Measurements from ENCODE around the gene WNT3A. TPM values are rescaled to one million over a fixed set of nuclear protein-coding genes. Genes with fewer than 3 reads are reported as not detected.

The WNT3A gene
- total and polyA plus RNA-seq, 2 experiments from 2014 or later: 0.07 to 0.65 TPM

DNA sequence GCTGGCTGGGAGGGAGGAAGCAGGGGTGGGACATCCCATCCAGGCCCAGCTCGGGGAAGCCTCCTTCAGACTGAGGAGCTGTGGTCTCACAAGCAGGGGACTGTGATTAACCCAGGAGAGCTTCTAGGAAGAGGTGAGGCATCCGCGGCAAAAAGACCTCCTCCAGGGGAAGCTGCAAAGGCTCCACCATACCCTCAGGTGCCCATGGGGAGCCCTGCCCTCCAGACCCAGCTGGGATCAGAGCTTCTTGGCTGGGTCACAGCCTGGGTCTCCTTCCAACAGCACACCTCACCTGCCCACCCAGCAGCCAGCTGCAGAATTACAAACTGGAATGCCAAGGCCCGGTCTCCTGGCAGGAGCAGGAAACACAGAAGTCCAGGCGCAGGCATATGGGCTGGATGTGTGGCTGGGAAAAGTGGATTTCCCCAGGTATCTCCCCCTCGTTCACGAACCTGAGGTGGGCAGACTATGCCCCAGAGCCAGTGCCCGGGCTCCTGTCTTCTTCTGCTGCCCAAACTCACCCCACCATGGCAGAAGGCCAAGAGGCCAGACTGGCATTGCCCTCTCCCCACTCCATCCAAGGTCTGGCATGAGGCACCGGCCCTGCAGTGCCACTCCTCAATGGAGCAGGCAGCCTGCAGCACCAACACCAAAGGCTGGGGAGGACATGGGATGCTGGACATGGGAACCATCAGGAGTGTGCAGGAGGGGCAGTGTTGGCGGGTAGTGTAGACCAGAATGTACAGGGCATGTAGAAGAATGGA lies 60.3 kb downstream of the WNT3A start (continued):
- TF ChIP-seq, protein P1, sequence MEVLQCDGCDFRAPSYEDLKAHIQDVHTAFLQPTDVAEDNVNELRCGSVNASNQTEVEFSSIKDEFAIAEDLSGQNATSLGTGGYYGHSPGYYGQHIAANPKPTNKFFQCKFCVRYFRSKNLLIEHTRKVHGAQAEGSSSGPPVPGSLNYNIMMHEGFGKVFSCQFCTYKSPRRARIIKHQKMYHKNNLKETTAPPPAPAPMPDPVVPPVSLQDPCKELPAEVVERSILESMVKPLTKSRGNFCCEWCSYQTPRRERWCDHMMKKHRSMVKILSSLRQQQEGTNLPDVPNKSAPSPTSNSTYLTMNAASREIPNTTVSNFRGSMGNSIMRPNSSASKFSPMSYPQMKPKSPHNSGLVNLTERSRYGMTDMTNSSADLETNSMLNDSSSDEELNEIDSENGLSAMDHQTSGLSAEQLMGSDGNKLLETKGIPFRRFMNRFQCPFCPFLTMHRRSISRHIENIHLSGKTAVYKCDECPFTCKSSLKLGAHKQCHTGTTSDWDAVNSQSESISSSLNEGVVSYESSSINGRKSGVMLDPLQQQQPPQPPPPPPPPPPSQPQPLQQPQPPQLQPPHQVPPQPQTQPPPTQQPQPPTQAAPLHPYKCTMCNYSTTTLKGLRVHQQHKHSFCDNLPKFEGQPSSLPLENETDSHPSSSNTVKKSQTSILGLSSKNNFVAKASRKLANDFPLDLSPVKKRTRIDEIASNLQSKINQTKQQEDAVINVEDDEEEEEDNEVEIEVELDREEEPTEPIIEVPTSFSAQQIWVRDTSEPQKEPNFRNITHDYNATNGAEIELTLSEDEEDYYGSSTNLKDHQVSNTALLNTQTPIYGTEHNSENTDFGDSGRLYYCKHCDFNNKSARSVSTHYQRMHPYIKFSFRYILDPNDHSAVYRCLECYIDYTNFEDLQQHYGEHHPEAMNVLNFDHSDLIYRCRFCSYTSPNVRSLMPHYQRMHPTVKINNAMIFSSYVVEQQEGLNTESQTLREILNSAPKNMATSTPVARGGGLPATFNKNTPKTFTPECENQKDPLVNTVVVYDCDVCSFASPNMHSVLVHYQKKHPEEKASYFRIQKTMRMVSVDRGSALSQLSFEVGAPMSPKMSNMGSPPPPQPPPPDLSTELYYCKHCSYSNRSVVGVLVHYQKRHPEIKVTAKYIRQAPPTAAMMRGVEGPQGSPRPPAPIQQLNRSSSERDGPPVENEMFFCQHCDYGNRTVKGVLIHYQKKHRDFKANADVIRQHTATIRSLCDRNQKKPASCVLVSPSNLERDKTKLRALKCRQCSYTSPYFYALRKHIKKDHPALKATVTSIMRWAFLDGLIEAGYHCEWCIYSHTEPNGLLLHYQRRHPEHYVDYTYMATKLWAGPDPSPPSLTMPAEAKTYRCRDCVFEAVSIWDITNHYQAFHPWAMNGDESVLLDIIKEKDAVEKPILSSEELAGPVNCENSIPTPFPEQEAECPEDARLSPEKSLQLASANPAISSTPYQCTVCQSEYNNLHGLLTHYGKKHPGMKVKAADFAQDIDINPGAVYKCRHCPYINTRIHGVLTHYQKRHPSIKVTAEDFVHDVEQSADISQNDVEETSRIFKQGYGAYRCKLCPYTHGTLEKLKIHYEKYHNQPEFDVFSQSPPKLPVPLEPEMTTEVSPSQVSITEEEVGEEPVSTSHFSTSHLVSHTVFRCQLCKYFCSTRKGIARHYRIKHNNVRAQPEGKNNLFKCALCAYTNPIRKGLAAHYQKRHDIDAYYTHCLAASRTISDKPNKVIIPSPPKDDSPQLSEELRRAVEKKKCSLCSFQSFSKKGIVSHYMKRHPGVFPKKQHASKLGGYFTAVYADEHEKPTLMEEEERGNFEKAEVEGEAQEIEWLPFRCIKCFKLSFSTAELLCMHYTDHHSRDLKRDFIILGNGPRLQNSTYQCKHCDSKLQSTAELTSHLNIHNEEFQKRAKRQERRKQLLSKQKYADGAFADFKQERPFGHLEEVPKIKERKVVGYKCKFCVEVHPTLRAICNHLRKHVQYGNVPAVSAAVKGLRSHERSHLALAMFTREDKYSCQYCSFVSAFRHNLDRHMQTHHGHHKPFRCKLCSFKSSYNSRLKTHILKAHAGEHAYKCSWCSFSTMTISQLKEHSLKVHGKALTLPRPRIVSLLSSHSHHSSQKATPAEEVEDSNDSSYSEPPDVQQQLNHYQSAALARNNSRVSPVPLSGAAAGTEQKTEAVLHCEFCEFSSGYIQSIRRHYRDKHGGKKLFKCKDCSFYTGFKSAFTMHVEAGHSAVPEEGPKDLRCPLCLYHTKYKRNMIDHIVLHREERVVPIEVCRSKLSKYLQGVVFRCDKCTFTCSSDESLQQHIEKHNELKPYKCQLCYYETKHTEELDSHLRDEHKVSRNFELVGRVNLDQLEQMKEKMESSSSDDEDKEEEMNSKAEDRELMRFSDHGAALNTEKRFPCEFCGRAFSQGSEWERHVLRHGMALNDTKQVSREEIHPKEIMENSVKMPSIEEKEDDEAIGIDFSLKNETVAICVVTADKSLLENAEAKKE (CRISPR knock-in tag; IDR thresholded peaks at IDR 0.05): no peak
- TF ChIP-seq CREB1 (CRISPR knock-in tag; IDR thresholded peaks at IDR 0.05; ENCODE audit: low read depth): no peak

DNA sequence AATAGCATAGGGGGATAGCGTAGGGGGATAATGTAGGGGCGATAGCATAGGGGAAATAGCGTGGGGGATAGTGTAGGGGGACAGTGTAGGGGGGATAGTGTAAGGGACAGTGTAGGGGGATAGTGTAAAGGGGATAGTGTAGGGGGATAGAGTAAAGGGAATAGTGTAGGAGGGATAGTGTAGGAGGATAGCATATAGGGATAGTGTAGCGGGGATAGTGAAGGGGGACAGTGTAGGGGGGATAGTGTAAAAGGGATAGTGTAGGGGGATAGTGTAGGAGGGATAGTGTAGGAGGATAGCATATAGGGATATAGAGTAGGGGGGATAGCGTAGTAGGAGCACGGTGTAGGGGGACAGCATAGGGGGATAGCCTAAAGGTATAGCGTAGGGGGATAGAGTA lies 61.6 kb downstream of the WNT3A start:
- no peaks in the 10 kb centered on the region for H3F3A ChIP-seq (replicated peaks; ENCODE audit: low read depth)
- H3K4me2 ChIP-seq: no peak overlapping the region
- no peak for DNase-seq (ENCODE audit: low spot score)
- no peaks in the 10 kb centered on the region for H4K20me1 ChIP-seq (replicated peaks; ENCODE audit: insufficient read depth)
- no peaks in the 10 kb centered on the region for H3K4me1 ChIP-seq (ENCODE audit: insufficient read depth)
- no peaks in the 10 kb centered on the region for H3K36me3 ChIP-seq (ENCODE audit: insufficient read depth)
- Mint-ChIP-seq H3K4me1 (no peaks in the 10 kb centered on the region), H3K27me3 (ENCODE audit: insufficient read depth, low read depth, poor library complexity) (peaks cover 59% of the 10 kb centered on the region), H3K27ac (no peak overlapping the region), H3K4me3 (no peak overlapping the region), H3K36me3 (ENCODE audit: low read depth) (no peaks in the 10 kb centered on the region), H3K9me3 (no peaks in the 10 kb centered on the region)
- H3K9me2 ChIP-seq (ENCODE audit: insufficient read depth): no peaks in the 10 kb centered on the region
- peaks cover 98% of the 10 kb centered on the region for H3K27me3 ChIP-seq (ENCODE audit: insufficient read depth)
- no peak overlapping the region for H3K4me3 ChIP-seq
- no peaks in the 10 kb centered on the region for H3K79me2 ChIP-seq (replicated peaks; ENCODE audit: insufficient read depth)
- no peak overlapping the region for H3K27ac ChIP-seq (ENCODE audit: low read depth)
- ATAC-seq: no peak
- H2AFZ ChIP-seq: no peak overlapping the region
- TF ChIP-seq JUNB (IDR thresholded peaks at IDR 0.05; ENCODE audit: unreplicated experiment) (no peak), ZNF114 (CRISPR knock-in tag; IDR thresholded peaks at IDR 0.05) (no peak), POLR2AphosphoS5 (IDR thresholded peaks at IDR 0.05; ENCODE audit: low read depth) (no peak), EZH2 (IDR thresholded peaks at IDR 0.05; ENCODE audit: low read depth, unreplicated experiment) (no peak), CREB1 (CRISPR knock-in tag; IDR thresholded peaks at IDR 0.05; ENCODE audit: low read depth) (no peak), STAT1 (IDR thresholded peaks at IDR 0.05; ENCODE audit: unreplicated experiment) (no peak)
- TF ChIP-seq, protein P2, sequence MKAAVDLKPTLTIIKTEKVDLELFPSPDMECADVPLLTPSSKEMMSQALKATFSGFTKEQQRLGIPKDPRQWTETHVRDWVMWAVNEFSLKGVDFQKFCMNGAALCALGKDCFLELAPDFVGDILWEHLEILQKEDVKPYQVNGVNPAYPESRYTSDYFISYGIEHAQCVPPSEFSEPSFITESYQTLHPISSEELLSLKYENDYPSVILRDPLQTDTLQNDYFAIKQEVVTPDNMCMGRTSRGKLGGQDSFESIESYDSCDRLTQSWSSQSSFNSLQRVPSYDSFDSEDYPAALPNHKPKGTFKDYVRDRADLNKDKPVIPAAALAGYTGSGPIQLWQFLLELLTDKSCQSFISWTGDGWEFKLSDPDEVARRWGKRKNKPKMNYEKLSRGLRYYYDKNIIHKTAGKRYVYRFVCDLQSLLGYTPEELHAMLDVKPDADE (IDR thresholded peaks at IDR 0.05): no peak

Measured in GM23338 (cell line).